IMR-90 (cell line): Measurements from ENCODE around the gene CALML4. TPM values are rescaled to one million over a fixed set of nuclear protein-coding genes. Genes with fewer than 3 reads are reported as not detected.

Experiments
- ATAC-seq: fragments of 200-7000 bp; cut with Tn5 transposase; 2 replicates; pipeline ENCODE4 v1.9.1; 2020; ENCODE audit warnings: low read depth, mild to moderate bottlenecking, moderate library complexity
- BruUV-seq: library from RNA; stranded (reverse); fragments of 400-500 nt; replicated peaks from 2 replicates; lab custom pipeline; 2021; lab: Mats Ljungman, UMichigan
- CTCF ChIA-PET: fragments of 300-600 bp; formaldehyde crosslinking; extraction: SDS; loops from one replicate; lab custom pipeline; 2021; ENCODE audit warnings: antibody characterized with exemption; lab: Yijun Ruan, JAX
- POLR2A ChIA-PET: fragments of 300-600 bp; sonication (Branson Sonifier 250); formaldehyde crosslinking; loops from one replicate; lab custom pipeline; 2022; ENCODE audit warnings: antibody characterized with exemption; ENCODE audit not compliant: unreplicated experiment; lab: Charles Lee
- DNase-seq: peaks from one replicate; pipeline ENCODE4 v3.0.0; 2013
- H2AFZ ChIP-seq: replicated peaks from 2 replicates; pipeline ENCODE3; 2013; ENCODE audit warnings: low read length, mild to moderate bottlenecking; ENCODE audit not compliant: poor library complexity
- H2AK5ac ChIP-seq: 2 replicates; pipeline ENCODE4 v1.6.1; 2013; ENCODE audit warnings: low read depth, low read length, inconsistent platforms
- H2AK9ac ChIP-seq: replicated peaks from 2 replicates; pipeline ENCODE3; 2013; ENCODE audit warnings: mild to moderate bottlenecking, low read depth, low read length, moderate library complexity; ENCODE audit not compliant: poor library complexity
- H2BK120ac ChIP-seq: 2 replicates; pipeline ENCODE4 v1.6.1; 2013; ENCODE audit warnings: low read depth, low read length, inconsistent platforms
- H2BK15ac ChIP-seq: 3 replicates; pipeline ENCODE4 v1.6.1; 2013; ENCODE audit warnings: low read depth, low read length, inconsistent platforms
- H2BK20ac ChIP-seq: 2 replicates; pipeline ENCODE4 v1.6.1; 2013; ENCODE audit warnings: low read depth, mild to moderate bottlenecking, inconsistent platforms, low read length, moderate library complexity
- H2BK5ac ChIP-seq: 2 replicates; pipeline ENCODE4 v1.6.1; 2013; ENCODE audit warnings: mild to moderate bottlenecking, low read depth, low read length, inconsistent platforms; ENCODE audit not compliant: poor library complexity, severe bottlenecking
- H3K14ac ChIP-seq: replicated peaks from 2 replicates; pipeline ENCODE4 v1.6.1; 2013; ENCODE audit warnings: low read depth, low read length, inconsistent platforms
- H3K18ac ChIP-seq: 2 replicates; pipeline ENCODE4 v1.6.1; 2013; ENCODE audit warnings: low read depth, low read length, control low read depth
- H3K23ac ChIP-seq: 2 replicates; pipeline ENCODE4 v1.6.1; 2013; ENCODE audit warnings: low read depth, low read length, inconsistent platforms
- H3K27ac ChIP-seq: 2 replicates; pipeline ENCODE4 v1.5.1; 2013; ENCODE audit warnings: mild to moderate bottlenecking, control low read depth, low read length; ENCODE audit not compliant: insufficient read depth
- H3K27me3 ChIP-seq: 2 replicates; pipeline ENCODE4 v1.6.1; 2013; ENCODE audit warnings: low read length; ENCODE audit not compliant: control insufficient read depth, insufficient read depth
- H3K36me3 ChIP-seq: 2 replicates; pipeline ENCODE4 v1.6.1; 2013; ENCODE audit warnings: low read length, mixed read lengths; ENCODE audit not compliant: control insufficient read depth, insufficient read depth
- H3K4ac ChIP-seq: 2 replicates; pipeline ENCODE4 v1.6.1; 2013; ENCODE audit warnings: low read depth, low read length, inconsistent platforms
- H3K4me1 ChIP-seq: 2 replicates; pipeline ENCODE4 v1.6.1; 2013; ENCODE audit warnings: low read length, mixed read lengths; ENCODE audit not compliant: control insufficient read depth, insufficient read depth
- H3K4me2 ChIP-seq: 2 replicates; pipeline ENCODE4 v1.6.1; 2013; ENCODE audit warnings: low read depth, mild to moderate bottlenecking, control low read depth, low read length, moderate library complexity
- H3K4me3 ChIP-seq: 2 replicates; pipeline ENCODE4 v1.5.1; 2013; ENCODE audit warnings: low read depth, mild to moderate bottlenecking, control low read depth, low read length, moderate library complexity; ENCODE audit not compliant: insufficient read depth
- H3K56ac ChIP-seq: 2 replicates; pipeline ENCODE4 v1.6.1; 2013; ENCODE audit warnings: low read length, inconsistent platforms; ENCODE audit not compliant: insufficient read depth; ENCODE audit errors: extremely low read depth
- H3K79me1 ChIP-seq, 2 experiments: 2 replicates each; pipeline ENCODE4 v1.6.1; 2013; ENCODE audit warnings: low read length in 2 of 2, inconsistent platforms in 1 of 2, low read depth in 1 of 2
- H3K9ac ChIP-seq: 2 replicates; pipeline ENCODE4 v1.6.1; 2013; ENCODE audit warnings: low read depth, low read length, control low read depth
- H3K9me1 ChIP-seq: 2 replicates; pipeline ENCODE4 v1.6.1; 2013; ENCODE audit warnings: low read length, inconsistent platforms; ENCODE audit not compliant: insufficient read depth
- H3K9me3 ChIP-seq: 2 replicates; pipeline ENCODE4 v1.6.1; 2013; ENCODE audit warnings: low read length; ENCODE audit not compliant: control insufficient read depth, insufficient read depth
- H4K20me1 ChIP-seq: 2 replicates; pipeline ENCODE4 v1.6.1; 2013; ENCODE audit warnings: low read length, inconsistent platforms; ENCODE audit not compliant: insufficient read depth
- H4K5ac ChIP-seq: 2 replicates; pipeline ENCODE4 v1.6.1; 2013; ENCODE audit warnings: mild to moderate bottlenecking, low read depth, low read length, control low read depth
- H4K8ac ChIP-seq, 2 experiments: 2 replicates each; pipeline ENCODE4 v1.6.1; 2013; ENCODE audit warnings: low read depth in 2 of 2, low read length in 2 of 2, control low read depth in 1 of 2, inconsistent platforms in 1 of 2
- H4K91ac ChIP-seq: 2 replicates; pipeline ENCODE4 v1.6.1; 2013; ENCODE audit warnings: low read depth, low read length, inconsistent platforms; ENCODE audit not compliant: insufficient read depth
- CEBPB ChIP-seq: IDR thresholded peaks from 2 replicates; pipeline ENCODE4 v1.6.1; 2012; ENCODE audit warnings: low read depth, low read length, improper control_type of control experiment
- ELK1 ChIP-seq: fragments of 150-350 bp; IDR thresholded peaks from 2 replicates; pipeline ENCODE4 v1.6.1; 2016; ENCODE audit warnings: low read depth, mild to moderate bottlenecking, low read length, moderate library complexity, borderline replicate concordance
- FOS ChIP-seq: fragments of 150-350 bp; IDR thresholded peaks from 2 replicates; pipeline ENCODE4 v1.6.1; 2016; ENCODE audit warnings: low read depth, low read length
- MAFK ChIP-seq: IDR thresholded peaks from 2 replicates; pipeline ENCODE4 v1.6.1; 2012; ENCODE audit warnings: low read depth, low read length, improper control_type of control experiment
- POLR2A ChIP-seq: IDR thresholded peaks from 2 replicates; pipeline ENCODE4 v1.6.1; 2012; ENCODE audit warnings: mild to moderate bottlenecking, low read depth, low read length
- WGBS, 2 experiments: methylation state at CpG; one replicate each; pipeline versions ENCODE4 v1.1.5 to v1.1.7; 2013; ENCODE audit warnings: missing lambda C conversion rate in 2 of 2; ENCODE audit not compliant: insufficient read length in 1 of 2; ENCODE audit errors: extremely low coverage in 2 of 2; 5-methylcytosine and 5-hydroxymethylcytosine counted together
- dilution Hi-C: fragments of 300-500 bp; cut with HindIII; formaldehyde crosslinking; loops from one replicate; pipeline ENCODE4 v1.14.3; 2018; ENCODE audit warnings: low sequenced_read_pairs; ENCODE audit not compliant: unreplicated experiment
- in situ Hi-C: fragments of 300-500 bp; cut with MboI; formaldehyde crosslinking; loops from 3 replicates; pipeline ENCODE4 v1.14.3; 2019; ENCODE audit warnings: low sequenced_read_pairs, inconsistent platforms, mixed read lengths
- intact Hi-C: fragments of 100-400 bp; cut with micrococcal nuclease; formaldehyde crosslinking; loops from 2 replicates; pipeline ENCODE4 v1.10.0; 2022
- polyA plus RNA-seq, 3 experiments: library from polyadenylated mRNA; depleted of rRNA; stranded (reverse); fragments of >200 nt; gene quantifications; 2 replicates each; pipeline ENCODE4 v1.2.3, GENCODE V29; 2012; ENCODE audit warnings: low replicate concordance in 1 of 3
- total RNA-seq: library from RNA; depleted of rRNA; stranded (reverse); fragments of >200 nt; gene quantifications from 2 replicates; pipeline ENCODE4 v1.2.3, GENCODE V29; 2012

The CALML4 gene
- total and polyA plus RNA-seq, 2 of the 4 experiments (the other 2 are of a cell fraction): 0.36 to 1.3 TPM

- H3K36me3 ChIP-seq: 0 out of 2 replicates have a peak, but pooled peaks cover 2% of the 10 kb centered on the region
- H2BK20ac ChIP-seq: no peak overlapping the region
- no peak overlapping the region for H2AFZ ChIP-seq
- dilution Hi-C loops: no loop called here
- no peak for ATAC-seq
- no peak overlapping the region for H3K56ac ChIP-seq
- no peak overlapping the region for H2BK120ac ChIP-seq
- H4K8ac ChIP-seq: no peak overlapping the region
- H3K27me3 ChIP-seq: no peaks in the 10 kb centered on the region
- H3K9me1 ChIP-seq: no peaks in the 10 kb centered on the region; the same call in 1 of the 2 replicates
- in situ Hi-C loops: no loop called here
- no peak overlapping the region for H4K5ac ChIP-seq
- H4K91ac ChIP-seq: no peak overlapping the region
- intact Hi-C loops: no loop called here
- H2BK5ac ChIP-seq: no peak overlapping the region
- H3K9me3 ChIP-seq: no peaks in the 10 kb centered on the region
- no peak overlapping the region for H3K9ac ChIP-seq
- H3K4me1 ChIP-seq: peaks cover 6% of the 10 kb centered on the region; the same call in 1 of the 2 replicates
- no peak overlapping the region for H3K14ac ChIP-seq
- no peak overlapping the region for H3K27ac ChIP-seq
- no TSS peak for BruUV-seq
- ChIA-PET POLR2A (no interaction called here), CTCF (no interaction called here)
- DNase-seq: no peak
- H3K23ac ChIP-seq: no peak overlapping the region
- H3K4me3 ChIP-seq: no peak overlapping the region
- H2AK9ac ChIP-seq: no peak overlapping the region
- H3K18ac ChIP-seq: no peak overlapping the region
- no peak overlapping the region for H2AK5ac ChIP-seq
- H3K4ac ChIP-seq: no peak overlapping the region
- WGBS, 2 experiments: no CpG with 5 or more reads among the region's 13 CpGs
- H3K79me1 ChIP-seq: peaks cover 0 to 36% of the 10 kb centered on the region in 2 experiments; a peak in 2 of 4 replicates
- H2BK15ac ChIP-seq: no peak overlapping the region
- peaks cover 5% of the 10 kb centered on the region; the same call in 1 of the 2 replicates for H4K20me1 ChIP-seq
- TF ChIP-seq FOS (no peak), CEBPB (no peak), MAFK (no peak), ELK1 (no peak), POLR2A (no peak)
- no peak overlapping the region for H3K4me2 ChIP-seq
These were observed 3.6 kb upstream of the CALML4 start for GRCh38 chr15:68208636-68209240.
